GM18505 (cell line): ENCODE results near the gene CEP295NL.

ENCODE experiments used
- ATAC-seq: cut with Tn5 transposase; IDR thresholded peaks from one replicate; pipeline ENCODE4 v1.9.1; 2021; ENCODE audit not compliant: unreplicated experiment
- POLR2A ChIP-seq: IDR thresholded peaks from 4 replicates; pipeline ENCODE4 v1.6.1; 2011; ENCODE audit warnings: borderline replicate concordance; ENCODE audit not compliant: insufficient read depth, insufficient read length; ENCODE audit errors: extremely low read depth

CEP295NL gene

DNA sequence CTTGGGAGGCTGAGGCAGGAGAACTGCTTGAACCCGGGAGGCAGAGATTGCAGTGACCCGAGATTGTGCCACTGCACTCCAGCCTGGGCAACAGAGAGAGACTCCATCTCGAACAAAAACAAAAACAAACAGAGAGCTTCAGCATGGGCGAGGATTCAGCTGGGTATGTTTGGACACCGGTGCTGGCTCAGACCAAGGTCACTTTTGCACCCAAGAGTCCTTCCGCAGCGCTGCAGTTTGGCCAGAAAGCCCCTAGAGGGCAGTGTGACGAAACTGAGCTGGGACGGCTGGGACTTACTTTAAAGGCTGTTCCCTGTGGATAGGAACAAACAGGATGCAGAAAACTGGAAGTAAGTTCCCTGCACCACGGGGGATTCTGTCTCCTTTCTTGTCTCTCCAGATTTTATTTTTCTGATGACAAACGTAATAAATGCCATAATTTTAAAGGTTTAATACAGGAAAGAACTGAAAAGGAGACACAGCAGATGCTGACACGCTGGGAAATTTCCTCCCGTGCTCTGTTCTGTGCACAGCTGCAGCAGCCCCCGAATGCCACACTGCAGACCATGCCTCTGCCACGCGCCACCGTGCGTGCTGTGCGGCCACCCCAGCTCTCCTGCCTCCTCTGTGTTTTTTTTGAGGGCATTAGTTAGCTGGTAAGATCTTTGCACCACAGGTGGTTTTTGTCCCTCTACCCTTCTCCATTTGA is 37.2 kb downstream of the CEP295NL start:
- TF ChIP-seq POLR2A: no peak
- no peak for ATAC-seq

DNA sequence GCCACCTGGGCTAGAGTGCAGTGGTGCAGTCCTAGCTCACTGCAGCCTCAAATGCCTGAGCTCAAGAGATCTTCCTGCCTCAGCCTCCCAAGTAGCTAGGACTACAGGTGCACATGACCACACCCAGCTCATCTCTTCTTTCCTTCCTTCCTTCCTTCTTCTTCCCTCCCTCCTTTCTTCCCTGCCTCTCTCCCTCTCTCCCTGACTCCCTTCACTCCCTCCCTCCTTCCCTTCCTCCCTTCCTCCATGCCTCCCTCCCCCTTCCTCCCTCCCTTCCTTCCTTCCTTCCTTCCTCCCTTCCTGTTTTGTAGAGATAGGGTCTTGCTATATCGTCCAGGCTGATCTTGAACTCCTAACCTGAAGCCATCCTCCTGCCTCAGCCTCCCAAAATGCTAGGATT is 38.9 kb downstream of the CEP295NL start:
- TF ChIP-seq POLR2A: no peak
- no peak for ATAC-seq

- TF ChIP-seq POLR2A: no peak
- ATAC-seq: no peak
These were observed 40.7 kb downstream of the CEP295NL start for GRCh38 chr17:78862073-78863023.

- TF ChIP-seq POLR2A: no peak
- no peak for ATAC-seq
These were observed 41.8 kb downstream of the CEP295NL start for GRCh38 chr17:78861229-78861628.

DNA sequence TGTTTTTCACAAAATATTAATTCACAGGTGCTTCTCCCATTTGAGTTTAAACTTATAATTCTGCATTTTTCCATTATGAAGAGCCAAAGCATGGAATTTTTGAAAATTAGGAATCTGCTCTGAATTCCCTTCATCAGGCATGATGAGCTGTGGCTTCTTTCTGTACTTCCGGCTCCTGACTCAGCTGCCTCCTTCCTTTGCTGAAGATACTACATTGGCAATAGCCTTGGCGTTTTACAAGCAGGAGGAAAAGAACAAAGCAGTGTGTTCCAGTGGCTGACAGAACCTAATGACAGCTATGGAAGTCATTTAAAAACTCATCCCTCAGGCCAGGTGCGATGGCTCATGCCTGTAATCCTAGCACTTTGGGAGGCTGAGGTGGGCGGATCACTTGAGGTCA is 44.0 kb downstream of the CEP295NL start:
- ATAC-seq: no peak
- TF ChIP-seq POLR2A: no peak

- no peak for TF ChIP-seq POLR2A
- ATAC-seq: no peak
These were observed 45.7 kb downstream of the CEP295NL start for GRCh38 chr17:78857266-78857665.

GRCh38 chr17:78855561-78856165 is 47.3 kb downstream of the CEP295NL start:
- no peak for TF ChIP-seq POLR2A
- no peak for ATAC-seq

DNA sequence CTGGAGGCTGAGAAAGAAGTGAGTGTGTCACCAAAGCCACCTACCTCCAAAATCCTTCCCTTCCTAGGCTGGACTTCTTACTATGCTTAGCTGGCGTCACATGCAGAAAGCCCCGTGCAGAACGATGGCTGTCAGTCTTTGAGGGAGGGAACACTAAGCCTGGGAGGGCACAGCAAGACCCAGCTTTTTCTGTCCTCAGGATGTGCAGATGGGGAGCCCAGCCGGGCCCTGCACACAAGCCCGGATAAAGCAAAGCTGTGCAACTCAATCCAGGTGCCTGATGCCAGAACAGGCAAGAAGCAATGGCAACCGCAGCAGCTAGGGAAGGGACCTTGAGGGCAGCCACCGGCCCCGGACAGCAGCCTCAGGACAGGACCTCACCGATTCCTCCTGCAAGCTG is 48.5 kb downstream of the CEP295NL start:
- ATAC-seq: no peak
- TF ChIP-seq POLR2A: no peak

GRCh38 chr17:78853926-78854394 is 49.0 kb downstream of the CEP295NL start:
- no peak for TF ChIP-seq POLR2A
- no peak for ATAC-seq

DNA sequence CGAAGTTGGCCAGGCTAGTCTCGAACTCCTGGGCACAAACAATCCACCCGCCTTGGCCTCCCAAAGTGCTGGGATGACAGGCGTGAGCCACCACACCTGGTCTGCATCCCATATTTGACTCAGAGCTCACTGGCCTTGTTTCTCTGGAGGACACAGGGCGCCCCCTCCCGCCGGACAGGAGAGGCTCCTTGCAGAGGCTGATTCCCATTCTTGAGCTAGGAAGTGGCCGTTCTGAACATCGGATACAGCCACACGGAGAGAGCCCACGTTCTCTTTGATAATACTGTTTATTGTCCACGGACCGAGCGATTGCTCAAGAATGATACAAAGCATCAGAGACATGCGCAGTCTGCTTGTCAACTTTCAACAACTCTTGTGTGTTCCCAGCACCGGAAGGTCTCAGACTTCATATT is 50.3 kb downstream of the CEP295NL start:
- no peak for TF ChIP-seq POLR2A
- no peak for ATAC-seq

DNA sequence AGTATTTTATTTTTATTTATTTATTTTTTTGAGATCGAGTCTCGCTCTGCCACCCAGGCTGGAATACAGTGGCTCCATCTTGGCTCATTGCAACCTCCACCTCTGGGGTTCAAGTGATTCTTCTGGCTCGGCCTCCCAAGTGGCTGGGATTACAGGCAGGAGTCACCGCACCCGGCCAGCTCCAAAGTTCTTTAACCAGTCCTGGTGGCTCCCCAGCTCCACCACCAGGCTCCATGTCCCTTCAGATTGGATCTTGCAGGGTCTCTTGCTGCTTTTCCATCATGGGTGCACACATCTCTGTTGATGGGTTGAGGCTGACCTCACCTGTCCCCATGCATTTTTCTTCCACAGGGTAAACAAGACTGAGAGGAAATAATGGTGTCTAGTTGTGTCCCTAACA is 54.0 kb downstream of the CEP295NL start:
- no peak for ATAC-seq
- no peak for TF ChIP-seq POLR2A

DNA sequence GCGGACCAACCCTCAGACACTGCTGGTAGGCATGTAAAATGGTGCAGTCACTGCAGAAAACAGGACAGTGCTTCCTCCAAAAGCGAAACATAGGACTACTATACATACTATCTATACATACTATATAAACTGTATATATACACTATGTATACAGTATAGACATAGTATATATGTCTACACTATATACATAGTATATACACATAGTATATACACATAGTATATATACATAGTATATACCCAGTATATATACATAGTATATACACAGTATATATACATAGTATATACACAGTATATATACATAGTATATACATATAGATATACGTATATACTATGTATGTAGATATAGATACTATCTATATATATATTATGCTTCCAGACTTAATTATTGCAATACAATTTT is 55.9 kb downstream of the CEP295NL start:
- TF ChIP-seq POLR2A: no peak
- no peak for ATAC-seq

GRCh38 chr17:78844301-78845005 is 58.5 kb downstream of the CEP295NL start:
- no peak for ATAC-seq
- no peak for TF ChIP-seq POLR2A

- ATAC-seq: no peak
- no peak for TF ChIP-seq POLR2A
These were observed 60.0 kb downstream of the CEP295NL start for GRCh38 chr17:78842881-78843565.
